Measurements from ENCODE around the gene AIFM1.

The AIFM1 gene

DNA sequence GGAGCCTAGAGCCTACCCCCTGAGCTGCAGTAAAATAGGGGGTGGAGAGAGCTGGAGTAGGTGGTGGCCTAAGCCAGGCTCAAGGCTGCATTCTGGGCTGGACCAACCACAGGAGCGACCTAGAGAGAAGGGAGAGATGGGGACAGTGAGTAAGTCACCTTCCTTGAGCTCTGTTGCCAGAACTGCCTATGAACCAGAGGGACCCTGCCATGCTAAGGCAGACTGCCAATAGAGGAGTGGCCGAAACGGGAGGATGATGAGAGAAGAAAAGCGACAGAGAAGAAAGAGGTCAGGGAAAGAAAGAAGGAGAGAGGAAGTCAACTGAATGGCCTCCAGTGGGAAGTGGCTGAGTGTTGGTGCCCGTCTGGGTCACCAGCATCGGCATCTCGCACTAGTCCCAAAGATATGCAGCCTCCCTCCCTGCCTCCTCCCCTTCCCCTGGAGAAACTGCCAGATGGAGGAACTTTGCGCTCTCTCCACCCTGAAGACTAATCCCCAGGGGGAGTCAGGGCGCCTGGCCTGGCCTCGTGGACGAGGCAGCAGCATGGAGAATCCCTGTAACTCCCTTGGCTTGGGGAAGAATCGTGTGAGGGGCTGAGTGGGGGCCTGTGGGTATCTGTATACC, 84.1 kb downstream of the AIFM1 start:
- TF ChIP-seq TAF1 (IDR thresholded peaks at IDR 0.05; ENCODE audit: low read depth) (no peak), CEBPB (IDR thresholded peaks at IDR 0.05) (no peak), TCF12 (IDR thresholded peaks at IDR 0.05; ENCODE audit: low read depth) (no peak), EP300 (IDR thresholded peaks at IDR 0.05; ENCODE audit: borderline replicate concordance) (no peak), CREB1 (IDR thresholded peaks at IDR 0.05; ENCODE audit: low read depth) (no peak)

- TF ChIP-seq CREB1 (IDR thresholded peaks at IDR 0.05; ENCODE audit: low read depth) (no peak), TAF1 (IDR thresholded peaks at IDR 0.05; ENCODE audit: low read depth) (no peak), ZBTB7A (IDR thresholded peaks at IDR 0.05; ENCODE audit: low read depth) (no peak), NFIC (IDR thresholded peaks at IDR 0.05) (no peak), USF1 (IDR thresholded peaks at IDR 0.05) (no peak), FOXM1 (IDR thresholded peaks at IDR 0.05; ENCODE audit: borderline replicate concordance, low read depth) (no peak), CEBPB (IDR thresholded peaks at IDR 0.05) (no peak), YY1 (IDR thresholded peaks at IDR 0.05; ENCODE audit: low read depth) (no peak), TCF12 (IDR thresholded peaks at IDR 0.05; ENCODE audit: low read depth) (no peak), TEAD4 (IDR thresholded peaks at IDR 0.05) (no peak), EGR1 (IDR thresholded peaks at IDR 0.05) (no peak), RAD21 (IDR thresholded peaks at IDR 0.05; ENCODE audit: low read depth) (no peak), EP300 (IDR thresholded peaks at IDR 0.05; ENCODE audit: borderline replicate concordance) (no peak)
- TF ChIP-seq, protein P1, sequence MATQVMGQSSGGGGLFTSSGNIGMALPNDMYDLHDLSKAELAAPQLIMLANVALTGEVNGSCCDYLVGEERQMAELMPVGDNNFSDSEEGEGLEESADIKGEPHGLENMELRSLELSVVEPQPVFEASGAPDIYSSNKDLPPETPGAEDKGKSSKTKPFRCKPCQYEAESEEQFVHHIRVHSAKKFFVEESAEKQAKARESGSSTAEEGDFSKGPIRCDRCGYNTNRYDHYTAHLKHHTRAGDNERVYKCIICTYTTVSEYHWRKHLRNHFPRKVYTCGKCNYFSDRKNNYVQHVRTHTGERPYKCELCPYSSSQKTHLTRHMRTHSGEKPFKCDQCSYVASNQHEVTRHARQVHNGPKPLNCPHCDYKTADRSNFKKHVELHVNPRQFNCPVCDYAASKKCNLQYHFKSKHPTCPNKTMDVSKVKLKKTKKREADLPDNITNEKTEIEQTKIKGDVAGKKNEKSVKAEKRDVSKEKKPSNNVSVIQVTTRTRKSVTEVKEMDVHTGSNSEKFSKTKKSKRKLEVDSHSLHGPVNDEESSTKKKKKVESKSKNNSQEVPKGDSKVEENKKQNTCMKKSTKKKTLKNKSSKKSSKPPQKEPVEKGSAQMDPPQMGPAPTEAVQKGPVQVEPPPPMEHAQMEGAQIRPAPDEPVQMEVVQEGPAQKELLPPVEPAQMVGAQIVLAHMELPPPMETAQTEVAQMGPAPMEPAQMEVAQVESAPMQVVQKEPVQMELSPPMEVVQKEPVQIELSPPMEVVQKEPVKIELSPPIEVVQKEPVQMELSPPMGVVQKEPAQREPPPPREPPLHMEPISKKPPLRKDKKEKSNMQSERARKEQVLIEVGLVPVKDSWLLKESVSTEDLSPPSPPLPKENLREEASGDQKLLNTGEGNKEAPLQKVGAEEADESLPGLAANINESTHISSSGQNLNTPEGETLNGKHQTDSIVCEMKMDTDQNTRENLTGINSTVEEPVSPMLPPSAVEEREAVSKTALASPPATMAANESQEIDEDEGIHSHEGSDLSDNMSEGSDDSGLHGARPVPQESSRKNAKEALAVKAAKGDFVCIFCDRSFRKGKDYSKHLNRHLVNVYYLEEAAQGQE (IDR thresholded peaks at IDR 0.05; ENCODE audit: low read depth): no peak
- TF ChIP-seq, protein P2, sequence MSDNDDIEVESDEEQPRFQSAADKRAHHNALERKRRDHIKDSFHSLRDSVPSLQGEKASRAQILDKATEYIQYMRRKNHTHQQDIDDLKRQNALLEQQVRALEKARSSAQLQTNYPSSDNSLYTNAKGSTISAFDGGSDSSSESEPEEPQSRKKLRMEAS (IDR thresholded peaks at IDR 0.05): no peak
Measured at GRCh38 chrX:130080791-130081367, 84.8 kb downstream of the AIFM1 start.

- TF ChIP-seq NFIC (IDR thresholded peaks at IDR 0.05) (no peak), RAD21 (IDR thresholded peaks at IDR 0.05; ENCODE audit: low read depth) (peak; percentile 96), TEAD4 (IDR thresholded peaks at IDR 0.05) (no peak)
Measured at GRCh38 chrX:130079824-130080406, 85.7 kb downstream of the AIFM1 start.

Data from Ishikawa (cell line).